GM23248 (cell line): ENCODE measurements around the gene GPER1. TPM values are rescaled to one million over a fixed set of nuclear protein-coding genes. Genes with fewer than 3 reads are reported as not detected.

Source experiments
- DNase-seq: peaks from one replicate; pipeline ENCODE4 v3.0.0-alpha.2; 2015
- H2AFZ ChIP-seq: fragments of 200-600 bp; sonication (generic); 2 replicates; pipeline ENCODE4 v1.6.1; 2016; ENCODE audit warnings: antibody characterized with exemption
- H3F3A ChIP-seq: fragments of 200-600 bp; sonication (generic); 2 replicates; pipeline ENCODE4 v1.6.1; 2016; ENCODE audit warnings: mild to moderate bottlenecking, antibody characterized with exemption, mixed run types; ENCODE audit not compliant: insufficient read depth
- H3K27ac ChIP-seq: fragments of 200-600 bp; sonication (generic); 2 replicates; pipeline ENCODE4 v1.5.1; 2016; ENCODE audit warnings: mild to moderate bottlenecking
- H3K27me3 ChIP-seq: fragments of 200-600 bp; sonication (generic); replicated peaks from 2 replicates; pipeline ENCODE4 v1.6.1; 2016; ENCODE audit warnings: mild to moderate bottlenecking; ENCODE audit not compliant: insufficient read depth
- H3K36me3 ChIP-seq: fragments of 200-600 bp; sonication (generic); 2 replicates; pipeline ENCODE4 v1.6.1; 2016; ENCODE audit warnings: low read depth, mild to moderate bottlenecking
- H3K4me1 ChIP-seq: fragments of 200-600 bp; sonication (generic); 2 replicates; pipeline ENCODE4 v1.6.1; 2016; ENCODE audit warnings: mild to moderate bottlenecking; ENCODE audit not compliant: insufficient read depth
- H3K4me2 ChIP-seq: fragments of 200-600 bp; sonication (generic); one replicate; pipeline ENCODE4 v1.6.1; 2016; ENCODE audit warnings: mild to moderate bottlenecking; ENCODE audit not compliant: unreplicated experiment
- H3K4me3 ChIP-seq: fragments of 200-600 bp; sonication (generic); 2 replicates; pipeline ENCODE4 v1.5.1; 2016; ENCODE audit warnings: mild to moderate bottlenecking
- H3K79me2 ChIP-seq: fragments of 200-600 bp; sonication (generic); 2 replicates; pipeline ENCODE4 v1.6.1; 2016; ENCODE audit warnings: mild to moderate bottlenecking; ENCODE audit not compliant: insufficient read depth
- H3K9ac ChIP-seq: fragments of 200-600 bp; sonication (generic); 2 replicates; pipeline ENCODE4 v1.6.1; 2016; ENCODE audit warnings: mild to moderate bottlenecking
- H3K9me2 ChIP-seq: fragments of 200-600 bp; sonication (generic); 2 replicates; pipeline ENCODE4 v1.6.1; 2016; ENCODE audit warnings: mixed run types, mild to moderate bottlenecking, moderate library complexity; ENCODE audit not compliant: insufficient read depth
- H3K9me3 ChIP-seq: fragments of 200-600 bp; sonication (generic); one replicate; pipeline ENCODE4 v1.6.1; 2017; ENCODE audit warnings: low read depth
- H4K20me1 ChIP-seq: fragments of 200-600 bp; sonication (generic); 2 replicates; pipeline ENCODE4 v1.6.0; 2016; ENCODE audit not compliant: insufficient read depth
- EZH2 ChIP-seq: fragments of 200-600 bp; sonication (generic); IDR thresholded peaks from 2 replicates; pipeline ENCODE4 v1.6.1; 2018; ENCODE audit warnings: antibody characterized with exemption, mild to moderate bottlenecking; ENCODE audit not compliant: insufficient read depth, poor library complexity, severe bottlenecking
- EZH2phosphoT487 ChIP-seq: fragments of 200-600 bp; sonication (generic); IDR thresholded peaks from 2 replicates; pipeline ENCODE4 v1.6.1; 2018; ENCODE audit warnings: antibody characterized with exemption, moderate library complexity, mild to moderate bottlenecking, low read depth; ENCODE audit not compliant: insufficient read depth
- WGBS, 2 experiments: methylation state at CpG; one replicate each; pipeline ENCODE4 v1.1.6; 2015 to 2017; ENCODE audit warnings: low lambda C conversion rate in 2 of 2, low coverage in 1 of 2; ENCODE audit errors: missing lambda C conversion rate in 2 of 2; 5-methylcytosine and 5-hydroxymethylcytosine counted together
- in situ Hi-C: fragments of 300-500 bp; cut with MboI; formaldehyde crosslinking; loops from 2 replicates; pipeline ENCODE4 v1.15.0; 2020
- polyA plus RNA-seq: library from polyadenylated mRNA; unstranded; fragments of >200 nt; fragmentation: Nextera tagmentation; extraction: Ambion mirVana; gene quantifications from 2 replicates; pipeline ENCODE4 v1.2.1, GENCODE V29; 2016
- total RNA-seq: library from RNA; depleted of rRNA; stranded (reverse); fragments of >200 nt; shearing (Covaris generic); gene quantifications from 2 replicates; pipeline ENCODE4 v1.2.3, GENCODE V29; 2014

The GPER1 gene
- total and polyA plus RNA-seq, 2 experiments from 2014 or later = 5.6 to 6.7 TPM

DNA sequence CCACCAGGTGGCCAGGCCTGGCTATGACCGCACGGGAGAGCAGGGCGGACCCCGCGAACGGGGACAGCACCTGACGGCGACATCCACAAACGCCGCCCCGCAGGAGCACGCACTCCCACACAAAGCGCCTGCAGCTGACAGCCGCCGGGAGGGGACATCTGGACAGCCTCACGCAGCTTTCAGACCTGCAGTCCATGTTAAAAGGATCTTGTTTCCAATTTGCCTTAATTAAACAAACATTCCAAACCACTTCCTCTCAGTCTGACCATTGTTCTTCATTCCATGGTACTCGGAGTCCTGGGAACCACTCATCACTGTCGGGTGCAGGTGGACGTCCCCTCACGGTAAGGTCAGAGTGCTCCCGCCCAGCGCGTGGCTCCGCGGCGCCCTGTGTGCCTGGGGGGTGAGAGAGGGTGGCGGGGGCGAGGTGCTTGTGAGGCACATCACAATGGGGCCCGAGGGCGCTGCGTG is 5.9 kb upstream of the GPER1 start:
- peaks cover 9% of the 10 kb centered on the region for H3F3A ChIP-seq
- WGBS, 2 experiments = 90 to 91% methylated on average over 29 to 31 of the region's 31 CpGs
- no peak overlapping the region for H3K9ac ChIP-seq
- no peaks in the 10 kb centered on the region for H4K20me1 ChIP-seq
- H3K27me3 ChIP-seq = no peaks in the 10 kb centered on the region
- in situ Hi-C loops = no loop called here
- TF ChIP-seq EZH2phosphoT487 (no peak), EZH2 (no peak)
- H3K36me3 ChIP-seq = no peaks in the 10 kb centered on the region
- no peak overlapping the region for H3K4me2 ChIP-seq
- H3K4me3 ChIP-seq = no peak overlapping the region
- no peaks in the 10 kb centered on the region for H3K79me2 ChIP-seq
- H3K9me2 ChIP-seq = no peaks in the 10 kb centered on the region
- H3K9me3 ChIP-seq = no peaks in the 10 kb centered on the region
- no peak overlapping the region for H3K27ac ChIP-seq
- no peak for DNase-seq
- peaks cover 11% of the 10 kb centered on the region for H3K4me1 ChIP-seq
- no peak overlapping the region for H2AFZ ChIP-seq

DNA sequence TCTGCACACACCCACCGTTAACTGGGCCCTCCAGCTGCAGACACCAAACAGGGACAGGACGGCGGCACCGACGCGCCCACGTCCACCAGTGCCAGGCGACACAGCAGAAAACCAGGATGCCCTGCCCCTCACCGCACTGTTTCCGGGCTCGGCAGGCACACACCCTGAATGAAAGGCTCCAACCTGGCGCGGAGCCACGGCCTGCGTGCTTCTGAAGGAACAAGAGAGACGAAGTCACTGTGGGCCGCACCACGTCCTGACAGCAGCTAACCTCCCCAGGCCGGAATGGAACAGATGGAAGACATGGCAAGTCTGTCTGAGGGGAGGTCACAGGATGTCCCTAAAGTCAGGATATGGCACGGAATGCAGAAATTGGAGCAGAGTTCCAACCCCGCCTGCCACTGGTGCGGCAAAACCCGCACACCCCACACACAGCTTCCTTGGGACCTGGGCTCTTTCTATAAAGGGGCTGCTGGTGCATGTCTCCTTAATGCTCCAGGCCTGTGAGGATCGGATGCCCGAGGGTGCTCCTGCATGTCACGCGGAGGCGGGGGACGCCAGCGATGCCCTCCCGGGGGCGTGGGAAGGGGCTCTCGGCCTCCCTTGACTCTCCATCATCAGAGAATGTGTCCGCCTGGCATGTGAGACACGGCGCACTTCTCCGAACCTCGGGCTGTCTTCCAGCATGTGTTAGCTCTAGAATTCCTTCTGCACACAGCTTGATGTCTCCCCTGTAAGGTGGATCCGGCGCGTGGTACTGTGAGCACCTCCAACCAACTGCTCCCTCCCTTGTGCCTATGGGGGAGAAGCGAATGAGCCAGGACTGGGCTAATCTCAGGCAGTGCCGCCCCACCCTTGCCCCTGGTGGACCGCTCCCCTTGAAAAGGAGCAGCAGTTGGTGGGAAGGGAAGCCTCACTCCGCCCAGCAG is 3.9 kb upstream of the GPER1 start:
- Histone ChIP-seq H3K4me2 (no peak overlapping the region), H3K27me3 (no peaks in the 10 kb centered on the region), H3K9ac (no peak overlapping the region), H3K36me3 (no peaks in the 10 kb centered on the region), H4K20me1 (no peaks in the 10 kb centered on the region), H3K79me2 (no peaks in the 10 kb centered on the region), H2AFZ (no peak overlapping the region), H3K9me2 (no peaks in the 10 kb centered on the region), H3K9me3 (no peaks in the 10 kb centered on the region), H3K27ac (no peak overlapping the region), H3K4me3 (no peak overlapping the region), H3F3A (peaks cover 27% of the 10 kb centered on the region), H3K4me1 (peaks cover 31% of the 10 kb centered on the region)
- no peak for DNase-seq
- in situ Hi-C loops = no loop called here
- TF ChIP-seq EZH2 = no peak
- TF ChIP-seq EZH2phosphoT487 = no peak
- WGBS, 2 experiments = 94 to 95% methylated on average over 42 to 45 of the region's 45 CpGs

DNA sequence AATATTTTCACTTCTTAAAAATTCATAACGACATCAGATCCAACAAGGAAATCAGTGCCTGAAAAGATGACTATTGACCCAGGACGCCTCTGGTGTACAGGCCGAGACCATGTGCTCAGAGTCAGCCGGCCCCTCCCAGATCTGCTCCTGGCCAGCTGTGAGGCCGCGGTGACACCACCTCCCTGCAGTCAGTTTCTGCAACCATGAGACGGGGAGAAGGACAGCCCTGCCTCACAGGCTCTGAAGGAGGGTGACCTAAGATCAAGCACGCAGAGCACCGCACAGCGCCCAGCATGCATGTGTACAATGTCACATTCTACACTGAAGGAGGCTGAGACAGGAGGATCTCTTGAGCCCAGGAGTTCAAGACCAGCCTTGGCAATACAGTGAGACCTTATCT is 2.6 kb upstream of the GPER1 start:
- peaks cover 34% of the 10 kb centered on the region for H3K4me1 ChIP-seq
- no peaks in the 10 kb centered on the region for H3K79me2 ChIP-seq
- whole genome bisulfite sequencing, 2 experiments = 65 to 76% methylated on average over 10 of the region's 10 CpGs

DNA sequence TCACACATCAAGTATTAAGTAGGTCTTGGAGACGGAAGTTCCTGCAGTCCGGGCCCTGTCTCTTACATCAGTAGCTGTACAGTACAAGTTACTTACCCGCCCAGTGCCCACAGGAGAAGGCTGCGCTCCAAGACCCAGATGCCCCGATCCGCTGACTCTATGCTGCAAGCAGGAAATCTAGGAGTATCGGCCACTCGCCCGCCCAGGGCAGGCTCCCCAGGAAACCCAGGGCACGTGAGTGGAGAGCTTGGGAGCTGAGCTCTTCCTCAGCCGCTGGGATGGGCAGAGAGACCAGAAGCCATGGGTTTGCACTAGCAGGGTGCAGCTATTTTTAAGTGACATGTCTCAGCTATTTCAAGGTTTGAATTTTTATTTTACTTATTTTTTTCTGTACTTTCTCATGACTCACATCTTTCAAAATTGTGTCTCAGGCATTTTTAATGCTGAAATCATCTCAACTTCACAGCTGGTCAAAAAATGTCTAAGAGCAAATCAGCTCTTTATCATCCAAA is 1.9 kb upstream of the GPER1 start:
- WGBS, 2 experiments = 90% methylated on average over 11 of the region's 11 CpGs
- Histone ChIP-seq H3K9me3 (no peaks in the 10 kb centered on the region), H3F3A (peaks cover 27% of the 10 kb centered on the region), H3K36me3 (no peaks in the 10 kb centered on the region), H3K27me3 (no peaks in the 10 kb centered on the region), H3K9me2 (no peaks in the 10 kb centered on the region), H3K79me2 (no peaks in the 10 kb centered on the region), H3K4me2 (peak overlapping the region; percentile 96), H4K20me1 (no peaks in the 10 kb centered on the region), H3K4me3 (no peak overlapping the region), H3K9ac (no peak overlapping the region), H3K4me1 (peaks cover 34% of the 10 kb centered on the region), H2AFZ (no peak overlapping the region), H3K27ac (peak overlapping the region; percentile 71)
- TF ChIP-seq EZH2phosphoT487 = no peak
- no peak for TF ChIP-seq EZH2
- DNase-seq = peak; percentile 64
- in situ Hi-C loops = no loop called here

More for the DNA sequence above, 2.6 kb upstream of the GPER1 start:
- no peaks in the 10 kb centered on the region for H3K36me3 ChIP-seq
- no peaks in the 10 kb centered on the region for H4K20me1 ChIP-seq
- in situ Hi-C loops = no loop called here
- H3K9me2 ChIP-seq = no peaks in the 10 kb centered on the region
- H3K4me2 ChIP-seq = no peak overlapping the region
- no peak for DNase-seq
- no peaks in the 10 kb centered on the region for H3K9me3 ChIP-seq
- no peak overlapping the region for H3K4me3 ChIP-seq
- H3K27ac ChIP-seq = no peak overlapping the region
- peaks cover 27% of the 10 kb centered on the region for H3F3A ChIP-seq
- no peak for TF ChIP-seq EZH2phosphoT487
- no peak for TF ChIP-seq EZH2
- no peak overlapping the region for H3K9ac ChIP-seq
- no peak overlapping the region for H2AFZ ChIP-seq
- no peaks in the 10 kb centered on the region for H3K27me3 ChIP-seq
